ENCODE results near the gene DDAH1.
"Not testable (repeated sequence)": the region's sequence is repeated elsewhere in the genome, so short reads cannot be mapped to it uniquely, and the experiment has no call there.

The DDAH1 gene

DNA sequence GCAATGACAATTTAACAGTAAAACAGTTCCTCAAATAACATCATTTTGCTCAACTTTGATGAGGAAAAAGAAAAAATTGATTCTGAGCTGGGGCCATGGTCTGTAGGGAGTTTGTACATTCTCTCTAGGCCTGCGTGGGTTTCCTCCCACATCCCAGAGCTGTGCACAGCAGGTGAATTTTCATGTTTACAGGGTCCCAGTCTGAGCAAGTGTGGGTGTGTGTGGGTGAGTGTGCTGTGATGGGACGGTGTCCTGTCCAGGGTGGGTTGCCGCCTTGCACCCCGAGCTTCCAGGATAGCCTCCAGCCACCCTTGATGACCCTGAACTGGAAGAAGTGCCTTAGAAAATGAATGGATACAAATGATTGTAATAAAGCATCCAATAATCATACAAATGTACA lies 112.9 kb downstream of the DDAH1 start:
- Histone ChIP-seq H3K4me3 (ENCODE audit: low read length) (no peak overlapping the region), H3K4me1 (ENCODE audit: control insufficient read depth, low read depth, low read length) (peaks cover 2% of the 10 kb centered on the region), H2BK5ac (ENCODE audit: low read length) (no peak overlapping the region), H4K8ac (ENCODE audit: low read depth, low read length) (no peak overlapping the region), H3K4me2 (ENCODE audit: low read length) (no peak overlapping the region), H3K56ac (ENCODE audit: low read length) (no peak overlapping the region), H4K5ac (ENCODE audit: low read length) (no peak overlapping the region), H3K27me3 (ENCODE audit: insufficient read depth, low read length, poor library complexity) (no peaks in the 10 kb centered on the region), H3K79me2 (ENCODE audit: control insufficient read depth, insufficient read depth, low read length) (no peaks in the 10 kb centered on the region), H3K36me3 (ENCODE audit: control insufficient read depth, insufficient read depth, low read length) (no peaks in the 10 kb centered on the region), H3K4ac (ENCODE audit: low read depth, low read length) (no peak overlapping the region), H3K27ac (ENCODE audit: low read depth, low read length) (no peak overlapping the region), H3K79me1 (ENCODE audit: low read length) (no peaks in the 10 kb centered on the region), H3K18ac (ENCODE audit: low read length) (no peak overlapping the region), H2AK5ac (ENCODE audit: low read length) (no peak overlapping the region), H2BK120ac (ENCODE audit: low read depth, low read length) (no peak overlapping the region), H3K23ac (ENCODE audit: low read length) (no peak overlapping the region), H2BK15ac (replicated peaks; ENCODE audit: low read depth) (no peak overlapping the region), H3K9ac (ENCODE audit: low read length) (no peak overlapping the region)
- no CpG with 5 or more reads among the region's 4 CpGs for WGBS (ENCODE audit: extremely low coverage, insufficient coverage, low lambda C conversion rate)
- no peak for DNase-seq

DNA sequence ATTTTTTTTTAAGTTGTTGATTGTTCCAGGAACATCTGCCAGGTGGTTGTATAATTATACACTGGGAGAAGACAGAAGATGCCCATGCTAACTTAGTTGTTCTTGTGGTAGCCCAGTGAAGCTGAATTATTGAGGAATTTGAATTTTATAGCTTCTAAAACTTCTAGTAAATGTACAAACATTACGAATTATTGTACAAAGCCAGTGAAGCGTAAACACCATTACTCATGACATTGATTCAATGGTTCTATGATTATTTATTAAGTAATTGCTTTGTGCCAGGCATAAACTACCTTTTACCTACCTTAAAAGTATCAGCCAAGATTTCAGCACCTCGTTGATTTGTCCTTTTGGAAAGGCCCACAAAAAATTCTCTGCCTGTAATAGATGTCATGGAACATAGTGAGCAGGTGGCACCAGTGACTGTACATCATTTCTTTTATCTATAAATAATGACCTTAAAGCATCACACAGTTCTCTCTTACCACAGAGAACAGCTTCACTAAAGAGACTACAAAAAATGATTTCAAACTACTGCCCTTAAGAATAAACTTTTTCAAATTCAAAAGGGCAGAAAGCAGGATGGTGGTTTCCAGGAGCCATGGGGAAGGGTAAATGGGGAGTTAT lies 113.6 kb downstream of the DDAH1 start:
- Histone ChIP-seq H4K8ac (ENCODE audit: low read depth, low read length) (no peak overlapping the region), H2BK15ac (replicated peaks; ENCODE audit: low read depth) (no peak overlapping the region), H3K4me3 (ENCODE audit: low read length) (no peak overlapping the region), H3K18ac (ENCODE audit: low read length) (no peak overlapping the region), H2BK120ac (ENCODE audit: low read depth, low read length) (no peak overlapping the region), H3K9ac (ENCODE audit: low read length) (no peak overlapping the region), H3K27ac (ENCODE audit: low read depth, low read length) (no peak overlapping the region), H3K23ac (ENCODE audit: low read length) (no peak overlapping the region), H4K5ac (ENCODE audit: low read length) (no peak overlapping the region), H3K36me3 (ENCODE audit: control insufficient read depth, insufficient read depth, low read length) (no peaks in the 10 kb centered on the region), H3K4me1 (ENCODE audit: control insufficient read depth, low read depth, low read length) (peaks cover 2% of the 10 kb centered on the region), H3K79me1 (ENCODE audit: low read length) (no peaks in the 10 kb centered on the region), H3K27me3 (ENCODE audit: insufficient read depth, low read length, poor library complexity) (no peaks in the 10 kb centered on the region), H2BK5ac (ENCODE audit: low read length) (no peak overlapping the region), H3K56ac (ENCODE audit: low read length) (no peak overlapping the region), H3K4me2 (ENCODE audit: low read length) (no peak overlapping the region), H3K4ac (ENCODE audit: low read depth, low read length) (no peak overlapping the region), H3K79me2 (ENCODE audit: control insufficient read depth, insufficient read depth, low read length) (no peaks in the 10 kb centered on the region), H2AK5ac (ENCODE audit: low read length) (no peak overlapping the region)
- WGBS (ENCODE audit: extremely low coverage, insufficient coverage, low lambda C conversion rate) = no CpG with 5 or more reads among the region's 3 CpGs
- DNase-seq = no peak

DNA sequence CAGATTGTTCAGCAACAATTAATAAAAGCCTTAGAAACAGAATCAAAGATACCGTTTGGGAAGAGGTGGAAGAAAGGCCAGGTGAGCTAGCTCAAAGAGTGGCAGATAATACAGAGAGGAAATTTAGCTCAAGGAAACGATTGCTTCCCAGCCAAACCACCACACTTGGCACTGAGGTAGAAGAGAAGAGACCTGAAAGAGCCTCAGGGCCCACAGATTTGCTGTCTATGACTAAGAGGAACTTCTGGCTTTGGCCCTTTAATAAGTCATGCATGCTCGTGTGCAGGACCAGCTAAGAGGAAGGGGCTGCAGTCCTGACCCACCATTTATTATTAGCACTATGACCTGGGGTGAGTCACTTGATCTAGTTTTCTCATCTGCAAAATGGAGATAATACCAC lies 115.7 kb downstream of the DDAH1 start:
- DNase-seq = no peak
- Histone ChIP-seq H3K4me1 (ENCODE audit: control insufficient read depth, low read depth, low read length) (peaks cover 2% of the 10 kb centered on the region), H3K18ac (ENCODE audit: low read length) (no peak overlapping the region), H3K79me2 (ENCODE audit: control insufficient read depth, insufficient read depth, low read length) (no peaks in the 10 kb centered on the region), H4K5ac (ENCODE audit: low read length) (no peak overlapping the region), H3K4me2 (ENCODE audit: low read length) (no peak overlapping the region), H2BK5ac (ENCODE audit: low read length) (no peak overlapping the region), H3K27me3 (ENCODE audit: insufficient read depth, low read length, poor library complexity) (no peaks in the 10 kb centered on the region), H3K9ac (ENCODE audit: low read length) (no peak overlapping the region), H3K4ac (ENCODE audit: low read depth, low read length) (no peak overlapping the region), H3K4me3 (ENCODE audit: low read length) (no peak overlapping the region), H4K8ac (ENCODE audit: low read depth, low read length) (no peak overlapping the region), H2BK15ac (replicated peaks; ENCODE audit: low read depth) (no peak overlapping the region), H3K56ac (ENCODE audit: low read length) (no peak overlapping the region), H3K27ac (ENCODE audit: low read depth, low read length) (no peak overlapping the region), H3K36me3 (ENCODE audit: control insufficient read depth, insufficient read depth, low read length) (no peaks in the 10 kb centered on the region), H2BK120ac (ENCODE audit: low read depth, low read length) (no peak overlapping the region), H3K23ac (ENCODE audit: low read length) (no peak overlapping the region), H2AK5ac (ENCODE audit: low read length) (no peak overlapping the region), H3K79me1 (ENCODE audit: low read length) (no peaks in the 10 kb centered on the region)
- WGBS (ENCODE audit: extremely low coverage, insufficient coverage, low lambda C conversion rate) = no CpG with 5 or more reads among the region's 3 CpGs

DNA sequence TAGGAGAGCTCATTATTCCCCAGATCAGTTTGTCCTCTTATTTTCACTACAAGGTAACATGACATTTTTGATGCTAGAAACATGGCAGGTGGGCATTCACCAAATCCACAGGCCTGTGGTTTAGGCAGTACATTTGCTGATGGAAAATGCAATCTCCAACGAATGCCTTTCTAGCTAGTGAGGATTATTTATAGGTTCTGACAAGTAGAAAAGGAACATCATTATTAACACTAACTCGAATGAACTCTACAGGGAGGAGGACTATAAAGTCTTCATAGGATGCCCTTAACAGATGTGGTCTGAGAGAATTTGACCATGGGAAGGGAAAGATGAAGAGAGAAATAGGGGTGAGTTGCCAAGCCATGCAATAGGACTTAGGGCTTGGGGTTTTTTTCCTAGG lies 117.1 kb downstream of the DDAH1 start:
- Histone ChIP-seq H3K36me3 (ENCODE audit: control insufficient read depth, insufficient read depth, low read length) (no peaks in the 10 kb centered on the region), H3K27me3 (ENCODE audit: insufficient read depth, low read length, poor library complexity) (no peaks in the 10 kb centered on the region), H3K79me2 (ENCODE audit: control insufficient read depth, insufficient read depth, low read length) (no peaks in the 10 kb centered on the region), H2BK5ac (ENCODE audit: low read length) (no peak overlapping the region), H2BK120ac (ENCODE audit: low read depth, low read length) (no peak overlapping the region), H2BK15ac (replicated peaks; ENCODE audit: low read depth) (no peak overlapping the region), H3K56ac (ENCODE audit: low read length) (no peak overlapping the region), H4K5ac (ENCODE audit: low read length) (no peak overlapping the region), H3K9ac (ENCODE audit: low read length) (no peak overlapping the region), H3K23ac (ENCODE audit: low read length) (no peak overlapping the region), H3K27ac (ENCODE audit: low read depth, low read length) (no peak overlapping the region), H4K8ac (ENCODE audit: low read depth, low read length) (no peak overlapping the region), H3K4ac (ENCODE audit: low read depth, low read length) (no peak overlapping the region), H3K79me1 (ENCODE audit: low read length) (no peaks in the 10 kb centered on the region), H3K4me2 (ENCODE audit: low read length) (no peak overlapping the region), H3K4me1 (ENCODE audit: control insufficient read depth, low read depth, low read length) (peaks cover 2% of the 10 kb centered on the region), H3K18ac (ENCODE audit: low read length) (no peak overlapping the region), H2AK5ac (ENCODE audit: low read length) (no peak overlapping the region), H3K4me3 (ENCODE audit: low read length) (no peak overlapping the region)
- no CpG with 5 or more reads among the region's 2 CpGs for WGBS (ENCODE audit: extremely low coverage, insufficient coverage, low lambda C conversion rate)
- DNase-seq = no peak

DNA sequence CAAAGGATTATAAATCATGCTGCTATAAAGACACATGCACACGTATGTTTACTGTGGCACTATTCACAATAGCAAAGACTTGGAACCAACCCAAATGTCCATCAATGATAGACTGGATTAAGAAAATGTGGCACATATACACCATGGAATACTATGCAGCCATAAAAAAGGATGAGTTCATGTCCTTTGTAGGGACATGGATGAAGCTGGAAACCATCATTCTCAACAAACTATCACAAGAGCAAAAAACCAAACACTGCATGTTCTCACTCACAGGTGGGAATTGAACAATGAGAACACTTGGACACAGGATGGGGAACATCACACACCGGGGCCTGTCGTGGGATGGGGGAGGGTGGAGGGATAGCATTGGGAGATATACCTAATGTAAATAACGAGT lies 117.7 kb downstream of the DDAH1 start:
- not testable (repeated sequence) for H3K4me2 ChIP-seq (ENCODE audit: low read length); H2BK120ac ChIP-seq (ENCODE audit: low read depth, low read length); H3K9ac ChIP-seq (ENCODE audit: low read length); H3K4me1 ChIP-seq (ENCODE audit: control insufficient read depth, low read depth, low read length); H3K79me1 ChIP-seq (ENCODE audit: low read length); DNase-seq; H3K23ac ChIP-seq (ENCODE audit: low read length); H3K18ac ChIP-seq (ENCODE audit: low read length); H3K56ac ChIP-seq (ENCODE audit: low read length); H3K79me2 ChIP-seq (ENCODE audit: control insufficient read depth, insufficient read depth, low read length); H4K8ac ChIP-seq (ENCODE audit: low read depth, low read length); H2BK5ac ChIP-seq (ENCODE audit: low read length); H3K4ac ChIP-seq (ENCODE audit: low read depth, low read length); H3K27me3 ChIP-seq (ENCODE audit: insufficient read depth, low read length, poor library complexity); H4K5ac ChIP-seq (ENCODE audit: low read length); H2AK5ac ChIP-seq (ENCODE audit: low read length); H2BK15ac ChIP-seq (replicated peaks; ENCODE audit: low read depth); H3K36me3 ChIP-seq (ENCODE audit: control insufficient read depth, insufficient read depth, low read length); H3K4me3 ChIP-seq (ENCODE audit: low read length); H3K27ac ChIP-seq (ENCODE audit: low read depth, low read length)
- WGBS (ENCODE audit: extremely low coverage, insufficient coverage, low lambda C conversion rate) = no CpG with 5 or more reads among the region's 4 CpGs

DNA sequence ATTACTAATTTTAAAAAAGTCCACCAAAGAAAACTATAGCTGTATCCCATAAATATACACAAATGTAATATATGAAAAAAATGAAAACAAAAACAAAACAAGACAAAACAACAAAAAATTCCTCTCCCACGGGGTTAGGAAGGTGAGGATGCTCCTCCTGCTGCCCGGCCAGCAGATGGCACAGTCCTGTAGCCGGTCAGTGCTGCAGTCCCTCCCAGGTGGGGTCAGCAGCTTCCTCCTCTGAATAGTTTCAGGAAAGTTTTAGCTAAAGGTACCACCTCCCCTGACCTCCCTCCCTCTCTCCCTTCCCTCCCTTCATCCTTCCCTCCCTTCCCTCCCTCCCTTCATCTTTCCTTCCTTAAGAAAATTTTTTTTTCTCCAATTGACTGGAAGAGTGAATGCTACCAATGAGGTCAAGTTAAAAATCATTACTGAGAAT lies 120.7 kb downstream of the DDAH1 start:
- DNase-seq = peak; percentile 89

More for the DNA sequence above, 120.7 kb downstream of the DDAH1 start:
- Histone ChIP-seq H3K9ac (ENCODE audit: low read length) (no peak overlapping the region), H3K36me3 (ENCODE audit: control insufficient read depth, insufficient read depth, low read length) (no peaks in the 10 kb centered on the region), H3K4me1 (ENCODE audit: control insufficient read depth, low read depth, low read length) (peaks cover 2% of the 10 kb centered on the region), H3K56ac (ENCODE audit: low read length) (no peak overlapping the region), H3K18ac (ENCODE audit: low read length) (no peak overlapping the region), H2BK15ac (replicated peaks; ENCODE audit: low read depth) (no peak overlapping the region), H3K79me2 (ENCODE audit: control insufficient read depth, insufficient read depth, low read length) (no peaks in the 10 kb centered on the region), H2BK120ac (ENCODE audit: low read depth, low read length) (no peak overlapping the region), H3K4ac (ENCODE audit: low read depth, low read length) (no peak overlapping the region), H4K8ac (ENCODE audit: low read depth, low read length) (no peak overlapping the region), H2AK5ac (ENCODE audit: low read length) (no peak overlapping the region), H2BK5ac (ENCODE audit: low read length) (no peak overlapping the region), H3K4me3 (ENCODE audit: low read length) (no peak overlapping the region), H3K27me3 (ENCODE audit: insufficient read depth, low read length, poor library complexity) (no peaks in the 10 kb centered on the region), H3K4me2 (ENCODE audit: low read length) (no peak overlapping the region), H3K79me1 (ENCODE audit: low read length) (no peaks in the 10 kb centered on the region), H4K5ac (ENCODE audit: low read length) (no peak overlapping the region), H3K27ac (ENCODE audit: low read depth, low read length) (no peak overlapping the region), H3K23ac (ENCODE audit: low read length) (no peak overlapping the region)
- WGBS (ENCODE audit: extremely low coverage, insufficient coverage, low lambda C conversion rate) = no CpG with 5 or more reads among the region's 3 CpGs

Data from mesendoderm (in vitro differentiated cells).